GM19023 (cell line): Measurements from ENCODE around the gene BAHCC1.
"Not testable (repeated sequence)": the region's sequence is repeated elsewhere in the genome, so short reads cannot be mapped to it uniquely, and the experiment has no call there.

ENCODE experiments used
- ATAC-seq: cut with Tn5 transposase; IDR thresholded peaks from one replicate; pipeline ENCODE4 v1.9.1; 2021; ENCODE audit warnings: mild to moderate bottlenecking, moderate library complexity; ENCODE audit not compliant: unreplicated experiment

The BAHCC1 gene

DNA sequence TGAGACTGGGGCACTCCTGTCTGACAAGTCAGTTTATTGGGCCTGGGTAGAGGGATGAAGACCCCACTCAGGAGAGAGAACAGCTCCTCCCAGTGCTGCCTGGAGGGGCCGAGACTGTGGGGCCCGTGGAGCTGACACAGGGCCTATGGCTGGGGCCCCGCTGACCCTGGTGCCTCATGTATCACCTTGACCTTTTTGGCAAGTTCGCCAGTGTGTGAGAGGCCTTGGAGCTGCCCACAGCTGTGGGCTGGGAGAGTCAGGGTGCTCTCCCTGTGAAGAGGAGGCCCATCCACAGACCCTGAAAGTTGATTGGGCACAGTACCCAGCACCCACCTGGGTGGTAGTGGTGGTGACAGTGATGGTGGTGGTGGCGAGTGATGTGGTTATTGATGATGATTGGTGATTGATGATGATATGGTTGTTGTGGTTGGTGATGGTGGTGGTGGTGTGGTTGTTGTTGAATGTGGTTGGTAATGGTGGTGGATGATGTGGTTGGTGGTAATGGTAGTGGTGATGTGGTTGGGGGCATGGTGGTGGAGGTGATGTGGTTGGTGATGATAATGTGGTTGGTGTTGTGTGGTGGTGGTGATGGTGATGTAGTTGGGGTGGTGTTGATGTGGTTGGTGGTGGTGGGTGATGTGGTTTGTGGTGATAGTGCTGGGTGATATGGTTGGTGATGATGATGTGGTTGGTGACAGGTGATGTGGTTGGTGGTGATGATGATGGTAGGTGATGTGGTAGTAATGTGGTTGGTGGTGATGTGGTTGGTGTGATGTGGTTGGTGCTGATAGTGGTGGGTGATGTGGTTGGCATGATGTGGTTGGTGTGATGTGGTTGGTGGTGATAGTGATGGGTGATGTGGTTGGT lies 29.1 kb downstream of the BAHCC1 start:
- no peak for ATAC-seq

DNA sequence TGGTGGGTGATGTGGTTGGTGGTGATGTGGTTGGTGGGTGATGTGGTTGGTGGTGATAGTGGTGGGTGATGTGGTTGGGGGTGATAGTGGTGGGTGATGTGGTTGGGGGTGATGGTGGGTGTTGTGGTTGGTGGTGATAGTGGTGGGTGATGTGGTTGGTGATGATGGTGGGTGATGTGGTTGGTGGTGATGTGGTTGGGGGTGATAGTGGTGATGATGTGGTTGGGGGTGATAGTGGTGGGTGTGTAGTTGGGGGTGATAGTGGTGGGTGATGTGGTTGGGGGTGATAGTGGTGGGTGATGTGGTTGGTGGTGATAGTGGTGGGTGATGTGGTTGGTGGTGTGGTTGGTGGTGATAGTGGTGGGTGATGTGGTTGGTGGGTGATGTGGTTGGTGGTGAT lies 29.8 kb downstream of the BAHCC1 start:
- not testable (repeated sequence) for ATAC-seq

DNA sequence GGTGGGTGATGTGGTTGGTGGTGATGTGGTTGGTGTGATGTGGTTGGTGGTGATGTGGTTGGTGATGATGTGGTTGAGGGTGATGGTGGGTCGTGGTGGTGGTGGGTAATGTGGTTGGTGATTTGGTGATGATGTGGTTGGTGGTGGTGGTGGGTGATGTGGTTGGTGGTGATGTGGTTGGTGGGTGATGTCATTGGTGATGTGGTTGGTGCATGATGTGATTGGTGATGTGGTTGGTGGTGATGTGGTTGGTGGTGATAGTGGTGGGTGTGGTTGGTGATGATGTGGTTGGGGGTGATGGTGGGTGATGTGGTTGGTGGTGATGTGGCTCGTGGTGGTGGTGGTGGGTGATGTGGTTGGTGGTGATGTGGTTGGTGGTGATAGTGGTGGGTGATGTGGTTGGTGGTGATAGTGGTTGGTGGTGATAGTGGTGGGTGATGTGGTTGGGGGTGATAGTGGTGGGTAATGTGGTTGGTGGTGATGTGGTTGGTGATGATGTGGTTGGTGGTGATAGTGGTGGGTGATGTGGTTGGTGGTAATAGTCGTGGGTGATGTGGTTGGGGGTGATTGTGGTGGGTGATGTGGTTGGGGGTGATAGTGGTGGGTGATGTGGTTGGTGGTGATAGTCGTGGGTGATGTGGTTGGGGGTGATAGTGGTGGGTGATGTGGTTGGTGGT lies 30.6 kb downstream of the BAHCC1 start:
- not testable (repeated sequence) for ATAC-seq

DNA sequence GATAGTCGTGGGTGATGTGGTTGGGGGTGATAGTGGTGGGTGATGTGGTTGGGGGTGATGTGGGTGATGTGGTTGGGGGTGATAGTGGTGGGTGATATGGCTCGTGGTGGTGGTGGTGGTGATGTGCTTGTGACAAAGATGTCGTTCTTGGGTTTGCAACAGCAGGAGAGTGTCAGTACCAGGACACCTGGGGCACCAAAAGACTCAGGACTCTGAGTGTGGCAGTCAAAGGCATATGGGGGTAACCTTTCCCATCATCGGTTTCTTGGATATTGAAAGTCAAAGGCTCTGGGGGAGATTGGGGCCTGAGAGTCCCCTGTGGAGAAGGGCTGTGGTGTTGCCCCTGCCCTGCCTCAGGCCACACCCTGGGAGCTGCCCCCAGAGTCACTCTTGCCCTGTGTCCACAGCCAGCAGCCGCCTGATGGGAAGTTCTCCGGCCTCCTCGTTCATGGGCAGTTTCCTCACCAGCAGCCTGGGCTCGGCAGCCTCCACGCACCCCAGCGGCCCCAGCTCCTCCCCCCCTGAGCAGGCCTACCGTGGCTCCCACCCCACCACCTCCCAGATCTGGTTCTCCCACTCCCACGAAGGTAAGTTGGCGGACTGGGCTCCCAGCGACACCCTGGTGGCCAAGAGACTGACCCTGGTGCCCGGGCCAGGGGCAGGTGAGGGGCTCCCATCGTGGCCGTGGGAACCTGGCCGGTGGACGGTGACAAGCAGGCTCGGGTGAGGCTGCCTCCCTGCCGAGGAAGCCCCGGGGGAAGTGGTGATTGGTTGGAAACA lies 31.3 kb downstream of the BAHCC1 start:
- ATAC-seq: no peak

DNA sequence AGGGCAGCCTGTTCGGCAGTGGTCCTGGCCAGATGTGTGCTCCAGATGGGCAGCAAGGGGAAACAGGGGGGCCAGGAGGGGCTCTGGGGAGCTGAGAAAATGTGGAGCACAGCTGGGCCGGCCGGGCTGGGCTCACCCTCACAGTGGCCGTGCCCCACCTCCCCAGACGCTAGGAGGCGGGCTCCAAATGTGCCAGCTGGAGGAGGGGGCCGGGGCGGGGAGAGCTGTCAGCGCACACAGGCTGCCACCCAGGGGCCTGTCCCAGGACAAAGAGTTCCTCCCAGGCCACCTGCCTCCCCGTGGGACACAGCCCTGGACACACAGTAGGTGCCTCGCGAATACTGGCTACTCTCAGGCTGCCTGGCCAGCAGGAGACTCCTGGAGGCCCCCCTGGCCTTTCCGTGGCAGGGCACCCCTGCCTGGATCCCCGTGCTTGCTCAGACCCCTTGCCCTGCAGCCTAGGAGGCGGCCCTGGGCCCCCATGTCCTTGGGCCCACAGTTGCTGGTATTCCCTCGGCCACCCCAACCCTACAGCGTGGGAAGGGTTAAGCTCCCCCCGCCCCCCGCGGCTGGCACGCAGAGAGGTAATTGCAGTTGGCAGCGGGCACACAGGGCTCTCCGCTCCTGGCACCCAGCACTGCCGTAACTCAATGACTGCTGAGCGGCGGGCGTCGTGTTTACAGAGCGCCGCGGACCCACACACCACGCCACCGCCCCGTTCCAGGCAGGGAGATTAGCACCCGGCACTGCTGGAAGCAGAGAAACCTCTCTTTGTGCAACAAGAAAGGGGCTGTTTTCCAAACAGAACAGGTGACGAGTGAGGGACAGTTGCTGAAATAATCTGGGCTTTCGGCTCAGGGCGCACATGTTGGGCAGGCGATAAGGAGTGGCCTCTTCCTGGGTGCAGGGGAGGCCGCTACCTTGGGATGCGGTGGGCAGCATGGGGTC lies 32.2 kb downstream of the BAHCC1 start:
- ATAC-seq: no peak

DNA sequence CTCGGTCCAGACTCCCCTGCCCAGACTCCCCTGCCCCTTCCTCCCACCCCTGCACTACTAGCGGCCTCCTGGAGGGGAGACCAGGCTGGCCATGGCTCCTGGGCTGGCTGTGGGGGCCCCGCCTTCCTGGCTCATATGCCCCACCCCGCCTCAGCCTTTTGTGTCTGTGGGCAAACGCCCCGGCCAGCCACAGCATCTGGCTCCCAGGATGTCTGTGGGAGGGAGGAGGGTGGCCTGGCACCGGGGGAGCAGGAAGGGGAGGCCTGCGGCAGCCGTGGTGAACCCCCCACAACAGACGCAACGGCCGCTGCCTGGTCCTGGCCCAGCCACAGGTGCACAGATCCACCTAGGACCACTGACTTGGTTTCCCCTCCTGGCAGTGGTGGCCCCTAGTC lies 32.9 kb downstream of the BAHCC1 start:
- ATAC-seq: no peak

DNA sequence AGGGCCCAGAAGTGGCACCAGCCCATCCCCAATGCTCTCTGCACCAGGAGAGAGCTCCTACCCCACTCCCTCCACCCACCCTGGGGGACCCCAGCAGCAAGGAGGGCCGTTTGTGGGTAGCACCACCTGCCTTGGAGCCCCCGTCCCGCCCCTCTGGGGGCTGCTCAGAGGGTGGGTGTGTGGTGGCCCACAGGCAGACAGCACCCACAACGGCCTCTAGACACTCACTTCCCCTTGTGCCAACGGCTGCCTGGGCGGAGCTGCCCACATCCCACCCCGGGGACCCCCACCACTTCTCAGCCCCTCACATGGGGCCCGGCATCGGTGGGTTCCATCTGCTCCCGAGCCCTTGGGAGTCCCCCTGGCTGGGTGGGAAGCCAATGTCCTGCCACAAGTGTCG lies 33.3 kb downstream of the BAHCC1 start:
- no peak for ATAC-seq

DNA sequence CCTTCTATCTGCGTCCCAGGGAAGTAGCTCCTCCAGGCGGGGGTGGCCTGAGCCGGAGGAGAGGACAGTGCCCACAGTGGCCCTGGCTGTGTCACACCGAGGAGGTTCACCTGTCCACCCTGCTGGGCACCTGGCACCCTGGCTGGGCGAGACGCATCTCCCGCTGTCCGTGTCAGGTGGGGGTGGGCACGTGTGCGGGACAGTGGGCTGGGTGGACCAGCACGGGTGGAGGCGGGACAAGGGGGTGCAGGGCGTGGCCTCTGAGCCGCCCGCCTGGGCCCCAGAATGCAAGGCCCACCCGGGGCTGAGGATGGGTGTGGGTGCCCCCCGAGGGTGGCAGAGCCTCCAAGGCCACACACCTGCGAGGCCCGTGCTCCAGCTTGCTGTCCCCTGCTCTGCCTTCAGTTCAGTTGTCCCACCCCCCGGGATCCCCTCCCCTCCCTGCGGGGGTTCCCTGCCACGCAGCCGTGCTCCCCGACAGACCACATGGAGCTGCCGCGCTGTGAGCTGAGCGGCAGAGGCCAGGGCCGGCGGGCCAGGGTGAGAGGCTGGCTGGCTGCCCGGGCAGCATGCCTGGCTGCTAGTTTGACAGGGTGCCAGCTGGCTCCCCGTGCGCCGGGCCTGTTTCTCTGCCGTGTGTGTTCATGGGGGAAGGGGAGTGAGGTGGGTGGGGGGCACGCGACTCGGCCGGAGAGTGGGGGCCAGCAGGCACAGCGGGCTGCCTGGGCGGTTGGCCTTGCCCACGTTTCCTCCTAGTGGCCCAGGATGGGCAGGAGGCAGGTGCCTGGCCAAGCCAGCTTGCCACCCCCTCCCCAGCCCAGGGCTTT lies 33.9 kb downstream of the BAHCC1 start:
- ATAC-seq: no peak

DNA sequence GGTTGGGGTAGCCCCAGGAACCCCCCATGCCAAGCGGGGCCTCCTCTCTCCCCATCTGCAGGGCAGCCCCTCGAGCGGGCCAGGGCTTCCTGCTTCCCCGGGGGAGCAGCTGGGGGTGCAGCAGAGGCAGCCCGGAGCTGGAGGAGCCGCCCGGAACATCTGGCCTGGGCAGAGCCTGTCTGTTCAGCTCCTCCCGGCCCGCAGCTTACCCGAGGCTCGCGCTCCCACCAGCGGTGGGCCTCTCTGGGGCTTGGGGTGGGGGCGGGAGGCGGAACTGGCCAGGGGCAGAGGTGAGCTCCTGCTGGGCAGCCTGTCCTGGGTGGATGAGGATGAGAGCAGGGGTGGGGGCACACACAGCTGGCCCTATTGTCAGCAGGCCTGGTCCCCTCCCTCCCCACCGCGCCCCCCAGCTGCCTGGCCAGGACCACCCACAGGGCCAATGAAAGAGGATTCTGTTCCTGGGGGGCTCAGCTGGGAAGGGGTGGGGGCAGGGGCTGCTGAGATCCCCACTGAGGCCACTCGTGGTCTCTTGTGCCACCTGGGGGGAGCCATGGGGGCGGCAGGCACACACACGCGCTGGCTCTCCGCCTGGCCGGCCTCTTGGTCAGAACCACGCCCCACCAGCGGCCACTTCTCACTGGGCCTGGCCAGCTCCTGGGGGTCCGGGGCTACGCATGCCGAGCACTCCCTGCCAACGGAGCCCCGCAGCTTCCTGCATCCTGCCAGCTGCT lies 34.7 kb downstream of the BAHCC1 start:
- ATAC-seq: no peak

DNA sequence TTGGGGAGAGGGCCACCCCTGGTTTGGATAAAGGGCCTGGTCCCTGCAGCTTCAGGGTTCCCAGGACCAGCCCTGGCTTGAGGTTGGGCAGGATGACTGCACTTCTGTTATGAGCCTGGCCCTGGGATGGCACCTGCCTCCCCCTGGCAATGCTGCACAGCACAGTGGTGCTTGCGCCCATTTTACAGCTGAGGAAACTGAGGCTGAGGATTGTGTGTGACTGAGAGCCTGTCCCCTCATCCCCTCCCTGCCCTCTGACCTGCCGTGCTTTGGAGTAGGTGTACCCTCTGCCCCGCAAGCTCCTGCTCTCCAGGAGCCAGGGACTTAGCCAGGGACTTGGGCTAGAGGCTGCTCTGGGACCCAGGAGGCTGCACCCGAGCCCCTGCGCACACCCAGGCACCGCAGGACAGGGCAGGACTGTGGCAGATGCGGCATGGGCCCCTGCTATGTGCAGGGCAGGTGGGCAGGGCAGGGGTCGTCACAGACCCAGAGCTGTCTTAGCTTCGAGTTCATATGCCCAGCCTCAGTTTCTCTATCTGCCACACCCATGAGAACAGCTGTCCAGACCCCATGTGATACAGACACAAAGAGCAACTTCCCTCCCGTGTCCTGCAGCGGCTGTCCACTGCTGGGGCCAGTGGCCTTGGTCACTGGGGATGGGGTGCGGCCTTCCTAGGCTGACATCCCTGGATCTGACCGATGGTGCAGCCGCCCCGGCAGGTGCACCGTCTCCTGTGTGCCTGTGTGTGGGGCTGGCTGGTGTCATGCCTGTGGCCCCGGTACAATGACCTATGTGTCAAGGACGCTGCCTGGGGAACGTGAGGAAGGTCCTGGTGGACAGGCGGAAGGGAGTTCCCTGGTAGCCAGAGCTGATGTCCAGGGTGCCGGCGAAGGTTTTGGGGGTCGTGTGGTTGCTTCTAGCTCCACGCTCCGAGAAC lies 36.6 kb downstream of the BAHCC1 start:
- no peak for ATAC-seq

DNA sequence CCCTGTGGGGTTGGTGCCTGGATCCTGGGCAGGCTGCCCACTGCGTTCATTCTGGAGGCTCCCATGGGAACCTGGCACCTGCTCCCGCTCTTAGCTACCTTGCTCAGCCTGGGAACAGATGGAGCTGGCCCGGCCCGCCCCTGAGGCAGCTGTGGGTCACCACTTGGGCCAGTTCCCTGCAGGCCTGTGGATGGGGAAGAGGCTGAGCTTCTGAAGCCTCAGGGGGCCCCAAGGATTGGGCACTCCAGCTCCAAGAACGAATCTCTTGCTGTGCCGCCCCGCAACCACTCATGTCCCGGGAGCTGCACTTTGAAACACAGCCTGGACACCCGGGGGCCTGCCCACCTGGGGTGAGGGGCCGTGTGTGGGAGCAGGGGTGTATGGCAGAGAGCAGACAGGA lies 37.7 kb downstream of the BAHCC1 start:
- no peak for ATAC-seq

DNA sequence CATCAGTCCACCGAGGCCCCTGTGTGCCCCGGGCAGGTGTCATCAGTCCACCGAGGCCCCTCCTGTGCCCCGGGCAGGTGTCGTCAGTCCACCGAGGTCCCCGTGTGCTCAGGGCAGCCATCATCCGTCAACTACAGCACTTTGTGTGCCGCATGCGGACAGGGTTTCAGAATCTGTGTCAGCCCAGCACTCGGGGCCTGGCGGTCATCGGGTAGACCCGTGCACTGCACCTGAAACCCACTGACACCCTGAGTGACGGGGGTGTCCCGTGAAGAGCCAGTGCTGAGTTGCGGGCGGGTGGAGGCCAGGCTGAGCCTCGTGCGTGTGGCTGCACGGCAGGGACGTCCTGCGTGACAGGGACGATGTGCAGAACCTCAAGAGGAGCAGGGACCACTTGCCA lies 38.4 kb downstream of the BAHCC1 start:
- no peak for ATAC-seq

DNA sequence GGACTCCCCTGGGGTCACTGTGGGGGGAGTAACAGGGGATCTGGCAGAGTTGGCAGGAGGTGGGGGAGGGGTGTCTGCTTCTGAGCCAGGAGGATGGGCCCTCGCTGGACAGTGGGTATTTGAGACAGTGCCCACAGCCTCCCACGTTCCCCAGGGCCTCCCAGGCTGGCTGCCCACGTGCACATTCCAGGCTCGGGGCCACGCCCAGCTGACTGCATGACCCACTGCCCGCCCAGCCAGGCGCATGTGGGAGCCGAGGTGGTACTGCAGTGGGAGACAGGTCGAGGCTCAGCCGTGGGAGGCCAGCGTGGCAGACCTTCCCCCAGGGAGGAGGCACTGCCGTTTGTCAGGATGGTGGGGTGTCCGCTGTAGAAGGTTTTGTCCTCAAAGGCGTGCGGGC lies 38.8 kb downstream of the BAHCC1 start:
- ATAC-seq: no peak

DNA sequence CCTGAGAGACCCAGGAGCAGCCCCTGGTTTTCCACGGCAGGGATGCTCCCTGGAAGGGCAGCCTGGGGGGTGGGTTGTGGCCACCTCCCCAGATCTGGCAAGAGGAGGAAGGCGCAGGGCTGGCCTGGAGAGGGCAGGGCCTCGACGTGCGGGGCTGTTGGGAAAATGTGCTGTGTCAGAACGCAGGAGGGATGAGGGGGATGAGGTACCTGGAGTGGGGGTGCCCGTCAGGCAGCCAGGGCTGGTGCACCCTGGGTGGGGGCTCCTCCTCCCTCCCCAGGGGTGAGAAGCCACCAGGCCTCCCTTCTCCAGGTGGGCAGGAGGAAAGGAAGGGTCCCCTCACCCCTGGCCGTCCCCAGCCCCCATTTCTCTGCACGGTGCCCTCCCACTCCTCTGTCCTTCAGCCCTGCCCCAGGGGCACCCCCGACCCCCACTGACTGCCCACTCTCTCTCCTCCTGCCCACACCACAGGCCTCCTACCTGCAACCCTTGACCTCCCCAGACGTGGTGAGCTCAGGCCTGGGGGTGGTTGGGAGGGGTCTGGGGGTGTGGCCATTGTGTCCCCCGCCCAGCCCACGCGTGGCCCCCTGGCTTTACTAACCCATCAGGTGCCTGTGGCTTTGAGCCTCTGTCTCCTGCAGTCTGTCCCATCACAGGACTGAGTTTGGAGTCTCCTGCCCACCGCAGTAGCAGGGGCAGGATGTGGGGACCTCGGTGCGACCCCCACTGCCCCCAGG lies 39.6 kb downstream of the BAHCC1 start:
- ATAC-seq: no peak

DNA sequence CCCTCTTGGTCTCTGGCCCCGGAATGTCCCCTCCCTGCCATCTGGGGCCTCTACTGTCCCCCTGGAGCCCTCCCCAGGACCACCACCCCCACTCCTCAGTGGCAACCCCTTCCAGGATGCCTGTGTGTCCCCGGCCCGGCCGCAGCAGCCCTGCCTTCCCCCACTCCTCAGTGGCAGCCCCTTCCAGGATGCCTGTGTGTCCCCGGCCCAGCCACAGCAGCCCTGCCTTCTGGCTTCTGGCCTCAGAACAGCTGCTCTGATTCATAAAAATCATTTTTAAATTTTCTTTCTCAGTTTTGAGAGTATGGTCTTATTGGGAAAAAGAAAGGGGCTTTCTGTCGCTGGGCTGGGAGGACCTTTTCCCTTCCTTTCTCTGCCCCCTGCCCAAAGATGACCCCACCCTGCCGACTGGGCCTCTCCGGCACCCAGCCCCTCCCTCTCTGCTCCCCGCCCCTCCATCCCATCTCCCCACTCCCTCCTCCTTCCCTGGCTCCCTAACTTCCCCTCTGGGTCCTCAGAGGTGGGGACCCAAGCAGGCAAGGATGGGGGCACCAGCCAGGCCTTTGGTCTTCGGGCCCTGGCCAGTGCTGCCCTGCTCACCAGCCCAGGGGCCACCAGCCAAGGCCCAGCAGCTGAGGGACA lies 40.5 kb downstream of the BAHCC1 start:
- no peak for ATAC-seq

DNA sequence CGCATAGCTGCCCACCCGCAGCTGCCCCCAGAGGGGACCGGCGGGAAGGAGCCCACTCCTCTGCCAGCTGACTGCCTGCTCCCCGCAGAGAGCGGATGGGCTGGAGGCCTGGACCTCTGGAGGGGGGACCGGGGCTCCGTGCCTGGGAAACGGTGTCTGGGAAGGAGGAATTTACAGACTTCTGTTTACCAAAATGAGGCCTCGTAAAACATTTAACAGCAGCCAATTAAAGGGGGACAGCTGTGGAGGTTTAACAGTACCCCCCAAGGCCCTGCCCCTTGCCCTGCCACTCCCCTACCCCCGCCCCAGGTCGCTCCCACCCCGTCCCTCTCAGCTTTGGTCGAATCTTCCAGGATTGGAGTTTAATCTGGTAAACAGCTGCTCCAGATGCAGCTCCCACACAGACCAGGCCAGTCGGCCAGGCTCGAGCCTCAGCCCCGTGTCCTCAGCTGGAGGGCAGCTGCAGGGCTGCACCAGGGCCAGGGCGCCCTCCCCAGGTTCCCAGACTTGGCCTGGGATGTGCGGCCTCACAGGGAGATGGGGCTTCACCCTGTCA lies 41.1 kb downstream of the BAHCC1 start:
- no peak for ATAC-seq
